HG03175 (cell line): Measurements from ENCODE around the gene LIMS2.

Source experiments
- ATAC-seq: cut with Tn5 transposase; IDR thresholded peaks from one replicate; pipeline ENCODE4 v1.9.1; 2021; ENCODE audit warnings: mild to moderate bottlenecking, moderate library complexity; ENCODE audit not compliant: unreplicated experiment

Gene LIMS2, protein sequence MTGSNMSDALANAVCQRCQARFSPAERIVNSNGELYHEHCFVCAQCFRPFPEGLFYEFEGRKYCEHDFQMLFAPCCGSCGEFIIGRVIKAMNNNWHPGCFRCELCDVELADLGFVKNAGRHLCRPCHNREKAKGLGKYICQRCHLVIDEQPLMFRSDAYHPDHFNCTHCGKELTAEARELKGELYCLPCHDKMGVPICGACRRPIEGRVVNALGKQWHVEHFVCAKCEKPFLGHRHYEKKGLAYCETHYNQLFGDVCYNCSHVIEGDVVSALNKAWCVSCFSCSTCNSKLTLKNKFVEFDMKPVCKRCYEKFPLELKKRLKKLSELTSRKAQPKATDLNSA

DNA sequence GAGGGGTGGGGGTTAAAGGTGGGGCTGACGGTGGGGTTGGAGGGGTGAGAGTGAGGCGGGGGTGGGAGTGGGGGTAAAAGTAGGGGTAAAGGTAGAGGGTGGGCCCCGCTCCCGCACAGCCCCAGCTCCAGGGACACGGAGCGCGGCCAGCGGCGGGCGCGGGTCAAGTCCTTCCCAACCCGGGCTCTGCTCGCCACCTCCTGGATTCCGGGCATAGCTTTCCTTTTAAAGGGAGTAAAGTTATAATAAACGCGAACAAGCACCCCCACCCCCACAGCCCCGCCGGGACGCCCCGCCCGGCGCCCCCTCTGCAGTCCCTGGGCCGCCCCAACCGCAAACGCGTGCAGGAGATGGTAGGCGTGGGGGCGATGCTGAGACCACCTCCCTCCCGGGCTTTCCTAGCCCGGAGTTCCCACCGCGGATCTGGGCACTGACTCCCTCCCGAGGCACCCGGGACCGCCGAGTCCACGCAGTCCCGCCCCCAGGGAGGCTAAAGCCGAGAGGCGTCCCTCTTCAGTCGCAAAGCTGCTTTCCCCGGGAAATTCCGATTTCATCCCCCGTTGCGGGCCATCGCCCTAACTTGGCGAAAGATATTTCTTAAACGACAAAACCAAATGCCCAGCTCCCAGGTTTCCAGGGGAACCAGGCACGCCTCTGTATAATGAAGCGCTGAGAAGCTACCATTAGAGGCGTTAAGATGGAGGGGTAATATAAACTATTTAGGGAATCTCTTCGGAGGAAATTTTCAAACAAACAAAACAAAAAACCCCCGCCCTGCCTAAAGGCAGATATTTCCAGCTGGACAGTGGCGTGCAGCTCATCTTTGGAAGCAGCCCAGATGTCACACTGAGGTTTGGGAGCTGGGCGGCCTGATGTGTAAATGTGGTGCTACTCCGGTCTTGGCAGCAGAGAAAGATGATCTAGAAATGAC, at the start of gene LIMS2:
LIMS2 (minus strand) TSS at position 200 of the 931 bp plus-strand sequence. CDS start 506 bp downstream, outside the sequence.
- no peak for ATAC-seq

- ATAC-seq: no peak
These were observed 47.5 kb upstream of the LIMS2 start for GRCh38 chr2:127722807-127723206.

DNA sequence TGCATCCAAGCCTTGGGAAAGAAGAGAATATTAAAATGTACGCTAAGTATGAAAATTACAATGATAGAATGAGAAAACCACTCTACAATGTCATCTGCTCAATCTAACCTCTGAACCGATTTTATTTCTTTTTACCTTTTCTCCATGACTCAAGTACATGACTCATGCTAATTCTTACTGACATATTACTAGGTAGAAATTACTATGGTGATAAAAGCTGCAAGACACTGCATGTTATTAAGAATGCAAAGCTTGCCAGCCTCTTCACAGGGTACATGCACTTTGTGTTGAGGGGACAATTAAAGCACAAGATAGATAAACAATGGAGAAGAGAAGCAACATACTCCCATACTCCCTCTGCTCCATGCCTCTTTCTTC, 46.6 kb upstream of the LIMS2 start:
- ATAC-seq: no peak

GRCh38 chr2:127721311-127721977, 46.1 kb upstream of the LIMS2 start:
- ATAC-seq: no peak

DNA sequence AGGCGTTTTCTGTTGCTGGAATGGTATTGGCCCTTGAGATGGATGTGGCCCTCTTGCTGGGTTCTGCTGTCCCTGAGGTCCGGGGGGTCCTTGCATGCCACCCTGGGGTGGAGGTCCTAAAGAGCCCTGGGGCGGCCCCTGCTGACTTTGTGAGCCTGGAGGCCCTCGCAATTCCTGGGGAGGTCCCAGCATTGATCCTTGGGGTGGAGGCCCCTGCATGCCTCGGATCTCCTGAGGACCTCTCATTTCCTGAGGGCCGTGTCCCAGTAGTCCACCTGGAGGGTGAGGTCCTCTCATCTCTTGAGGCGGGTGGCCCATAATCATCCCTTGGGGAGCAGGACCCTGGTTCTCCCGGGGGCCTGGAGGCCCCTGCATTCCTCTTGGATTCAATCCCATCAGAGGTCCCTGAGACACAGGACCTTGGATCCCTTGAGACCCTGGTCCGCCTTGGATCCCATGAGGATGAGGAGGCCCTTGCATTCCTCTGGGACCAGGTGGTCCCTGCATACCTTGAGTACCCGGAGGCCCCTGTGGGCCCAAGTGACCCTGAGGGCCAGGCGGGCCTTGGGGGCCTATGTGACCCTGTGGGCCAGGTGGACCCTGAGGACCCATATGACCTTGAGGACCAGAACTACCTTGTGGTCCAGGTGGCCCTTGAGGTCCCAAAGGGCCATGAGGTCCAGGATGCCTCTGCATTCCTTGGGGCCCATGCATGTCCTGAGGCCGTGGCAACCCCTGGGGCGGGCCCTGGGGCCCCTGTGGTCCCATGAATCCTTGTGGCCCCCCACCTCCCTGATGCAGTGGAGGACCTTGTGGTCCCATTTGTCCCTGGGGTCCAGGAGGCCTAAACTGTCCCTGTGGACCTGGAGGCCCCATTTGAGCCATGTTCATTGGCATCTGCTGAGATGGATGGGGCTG, 44.2 kb upstream of the LIMS2 start:
- no peak for ATAC-seq

- ATAC-seq: no peak
These were observed 42.9 kb upstream of the LIMS2 start for GRCh38 chr2:127718271-127718670.

- no peak for ATAC-seq
These were observed 40.6 kb upstream of the LIMS2 start for GRCh38 chr2:127715778-127716449.

DNA sequence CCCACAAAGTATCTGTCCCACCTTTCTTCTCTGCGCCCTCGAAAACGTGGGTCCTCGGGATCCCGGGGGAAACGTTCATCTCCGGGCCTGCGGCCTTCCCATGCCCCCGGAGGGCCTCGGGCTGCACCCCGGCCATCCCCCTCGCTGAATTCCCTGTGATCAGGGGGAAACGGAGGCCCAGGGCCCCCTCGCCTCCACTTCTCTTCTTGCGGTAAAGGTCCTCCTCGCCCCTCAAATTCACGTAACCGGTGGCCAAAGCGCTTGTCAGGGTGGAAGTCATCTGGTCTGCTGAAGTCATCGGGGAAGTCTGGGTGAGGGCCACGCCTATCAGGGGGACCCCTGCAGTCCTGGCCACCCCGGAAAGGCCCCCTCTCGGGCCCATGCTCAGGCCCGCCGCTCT, 38.2 kb upstream of the LIMS2 start:
- no peak for ATAC-seq

DNA sequence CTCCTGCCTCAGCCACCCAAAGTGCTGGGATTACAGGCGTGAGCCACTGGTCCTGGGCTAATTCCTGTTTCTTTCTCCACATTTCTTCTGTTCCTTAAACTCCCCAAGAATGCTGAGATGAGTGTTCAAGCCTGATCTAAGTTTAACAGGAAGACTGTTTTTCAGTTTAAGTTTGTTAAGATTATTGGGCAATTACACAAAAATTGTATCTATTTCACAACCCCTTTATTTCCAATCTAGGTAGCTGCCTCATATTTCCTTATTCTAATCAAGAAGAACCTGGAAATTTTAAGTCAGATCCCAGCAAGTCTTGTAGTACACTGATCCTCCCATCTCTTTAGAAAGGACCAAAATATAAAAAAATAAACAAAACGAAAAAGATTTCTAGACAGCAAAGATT, 37.7 kb upstream of the LIMS2 start:
- ATAC-seq: no peak

DNA sequence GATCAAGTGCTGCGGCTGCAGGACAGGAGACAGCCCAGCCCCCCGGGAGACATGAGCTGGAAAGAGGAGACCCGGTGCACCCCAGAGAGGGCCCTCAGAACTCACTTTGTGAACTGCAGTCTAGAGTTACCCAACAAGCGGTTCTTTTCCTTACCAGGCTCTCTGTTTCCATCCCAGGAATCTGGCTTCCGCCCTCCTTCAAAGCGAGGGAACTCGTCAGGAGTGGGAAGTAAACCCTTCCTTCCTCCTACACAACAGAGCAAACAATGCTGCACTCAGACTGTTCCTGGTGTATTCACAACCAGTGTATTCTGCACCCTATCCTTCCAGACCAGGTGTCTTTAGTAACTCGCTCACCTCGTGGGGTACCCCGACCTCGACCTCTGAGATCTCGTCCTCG, 34.0 kb upstream of the LIMS2 start:
- ATAC-seq: no peak

GRCh38 chr2:127707890-127708648, 32.7 kb upstream of the LIMS2 start:
- ATAC-seq: no peak

DNA sequence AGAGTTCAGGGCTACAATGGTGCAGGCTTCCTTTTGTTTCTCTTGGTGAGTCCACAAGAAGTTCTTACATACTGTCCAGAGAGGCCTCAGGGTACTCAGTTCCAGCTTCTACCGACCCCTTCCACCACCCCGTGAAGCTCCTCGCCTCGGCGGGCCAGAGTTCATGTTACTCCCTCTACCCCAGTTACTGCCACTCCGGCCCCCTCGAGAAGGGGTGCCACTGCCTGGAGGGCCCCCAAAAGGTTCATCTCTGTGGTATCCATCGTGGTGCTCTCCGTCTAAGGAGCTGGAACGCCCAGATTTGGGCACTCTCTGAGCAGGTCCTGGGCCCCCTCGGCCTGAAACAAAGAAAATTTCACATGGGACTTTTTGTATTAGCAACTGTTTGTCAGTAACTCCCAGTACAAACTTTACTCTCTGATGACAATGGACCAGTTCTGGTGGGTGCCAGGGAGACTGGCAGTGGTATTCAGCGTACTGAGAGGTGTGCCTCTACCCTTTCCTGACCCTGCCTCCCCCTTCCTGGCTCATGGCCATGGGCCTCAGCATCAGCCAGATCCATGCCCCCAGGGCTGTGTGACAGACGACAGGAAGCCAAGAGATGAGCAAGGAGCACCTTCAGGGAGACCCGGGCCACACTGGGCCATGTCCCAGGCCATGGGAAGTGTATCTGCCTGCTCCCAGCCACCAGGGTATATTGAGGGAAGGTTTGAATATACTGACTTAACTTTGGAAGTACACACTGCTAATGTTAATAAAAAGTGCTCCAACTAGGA, 31.1 kb upstream of the LIMS2 start:
- no peak for ATAC-seq

DNA sequence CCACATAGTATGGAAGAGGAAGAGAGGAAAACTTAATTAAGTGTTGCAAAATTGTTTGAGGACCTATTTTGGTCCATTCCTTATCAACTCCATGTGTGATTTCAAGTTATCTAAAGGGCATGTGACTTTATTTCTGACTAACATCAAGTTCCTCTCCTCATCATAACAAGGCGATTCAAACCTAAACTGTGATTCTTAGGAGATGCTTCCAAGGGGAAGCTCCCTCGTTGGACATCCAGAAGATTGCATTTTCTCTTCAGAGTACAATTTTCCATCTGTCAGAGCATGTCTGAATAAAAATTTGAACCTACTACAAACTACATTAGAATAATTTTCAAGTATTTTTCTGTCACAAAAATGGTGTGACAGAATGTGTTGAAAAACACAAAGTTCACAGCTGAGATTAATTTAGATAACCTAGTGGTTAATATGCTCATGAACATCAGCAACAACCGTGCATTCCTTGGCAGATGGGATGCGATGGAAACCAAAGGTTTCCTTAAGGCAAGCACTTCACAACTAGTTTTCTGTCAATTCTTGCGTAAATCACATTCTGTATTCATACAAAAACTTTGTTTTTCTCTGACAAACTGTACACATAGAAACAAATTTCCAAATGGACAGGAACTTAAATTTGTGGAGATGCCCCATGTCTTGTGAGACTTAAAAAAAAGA, 30.2 kb upstream of the LIMS2 start:
- no peak for ATAC-seq

GRCh38 chr2:127704641-127705390, 29.5 kb upstream of the LIMS2 start:
- no peak for ATAC-seq

DNA sequence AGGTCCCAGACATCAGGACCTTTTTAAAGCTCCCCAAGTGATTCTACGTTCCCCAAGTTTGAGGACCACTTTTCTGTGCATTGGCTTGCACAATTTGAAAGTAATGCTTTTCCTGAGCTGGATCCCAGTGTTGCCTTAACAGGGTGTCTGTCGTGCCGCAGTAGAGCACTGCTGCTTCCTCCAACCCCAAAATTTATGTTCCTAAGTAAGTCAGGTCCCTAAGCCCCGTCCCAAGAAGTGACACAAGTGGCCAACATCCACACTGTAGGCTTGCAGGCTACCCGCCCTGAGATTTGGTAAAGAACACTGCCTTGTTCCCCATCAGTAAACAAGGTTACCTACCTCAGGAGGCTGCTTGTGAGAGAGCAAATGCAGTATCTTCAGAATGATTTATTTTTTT, 28.0 kb upstream of the LIMS2 start:
- ATAC-seq: no peak

- no peak for ATAC-seq
These were observed 27.2 kb upstream of the LIMS2 start for GRCh38 chr2:127702395-127703009.
